Bone marrow (tissue), 2 donors: ENCODE data around the gene TEX48.

Experiments
- DNase-seq, 2 donors: peaks; one replicate each; lab custom pipeline; 2025; lab: John Stamatoyannopoulos, UW

TEX48 gene

GRCh38 chr9:114666851-114667250, 15.1 kb downstream of the TEX48 start:
- no peak for DNase-seq

GRCh38 chr9:114666401-114666800, 15.6 kb downstream of the TEX48 start:
- no peak for DNase-seq

- no peak for DNase-seq
These were observed 17.8 kb downstream of the TEX48 start for GRCh38 chr9:114664181-114664580.

DNA sequence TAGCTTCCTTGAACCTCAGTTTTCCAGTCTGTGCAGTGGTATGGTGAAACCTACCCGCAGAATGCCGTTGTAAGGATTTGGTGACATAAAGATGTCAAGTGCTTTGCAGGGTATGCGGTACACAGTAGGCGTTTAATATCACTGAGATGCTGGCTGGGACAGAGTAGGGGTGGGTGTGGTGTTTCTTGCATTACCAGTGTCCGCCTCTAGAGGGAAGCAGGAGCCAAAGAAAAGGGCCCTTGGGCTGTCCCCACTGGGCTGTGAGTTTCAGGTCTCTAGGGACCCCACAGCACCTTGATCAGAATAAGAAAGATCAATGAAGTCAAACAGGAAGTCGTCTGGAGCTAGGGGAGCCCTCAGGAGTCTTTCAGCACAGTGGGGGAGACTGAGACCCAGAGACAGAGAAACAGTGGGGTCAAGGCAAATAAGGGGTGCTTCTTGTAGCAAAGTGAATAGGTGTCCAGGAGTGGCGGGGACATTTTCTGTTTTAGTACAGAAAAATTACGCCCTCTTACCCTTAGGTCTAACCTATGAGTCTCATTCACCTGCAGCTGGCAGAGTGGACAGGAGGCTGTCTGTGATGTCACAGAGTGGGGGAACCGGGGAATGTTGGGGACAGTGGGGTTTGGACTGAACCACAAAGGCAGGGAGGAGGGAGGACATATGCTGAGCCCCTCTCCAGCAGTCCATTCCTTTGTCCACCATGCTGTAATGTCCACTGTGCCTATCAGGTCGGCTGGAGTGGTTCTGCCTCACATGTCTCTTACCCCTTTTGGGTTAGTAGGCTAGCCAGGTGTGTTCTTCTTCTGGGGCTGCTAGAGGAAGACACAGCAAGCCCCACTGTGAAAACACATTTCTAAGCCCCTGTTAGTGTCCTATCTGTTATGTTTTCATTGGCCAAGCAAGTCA, 19.7 kb downstream of the TEX48 start:
- DNase-seq = peak; percentile 11 to 20

- DNase-seq = no peak
These were observed 24.3 kb downstream of the TEX48 start, which contains the start of gene TEX53 for GRCh38 chr9:114657705-114658104. Gene TEX53 (minus strand): TSS chr9:114657805. CDS start chr9:114657774, 31 bp downstream.

DNA sequence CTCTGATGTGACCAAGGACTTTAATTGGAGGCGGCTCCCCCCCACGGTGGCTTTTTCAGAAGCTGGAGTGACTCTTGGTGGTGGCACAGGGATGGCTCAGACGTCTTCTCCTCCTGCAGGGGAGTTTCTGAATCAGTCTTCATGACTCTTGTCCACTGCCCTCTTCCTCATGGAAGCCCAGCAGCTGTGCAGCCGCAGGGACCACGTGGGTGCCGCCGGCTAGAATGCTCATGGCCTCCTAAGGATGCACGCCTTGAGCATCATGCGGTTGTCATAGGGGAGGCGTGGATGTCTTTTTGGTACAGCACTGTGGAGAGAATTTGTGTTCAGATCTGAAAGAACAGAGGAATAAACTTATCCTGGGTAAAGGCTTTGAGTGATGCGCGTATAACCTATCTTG, 25.7 kb downstream of the TEX48 start:
- DNase-seq = no peak

GRCh38 chr9:114655689-114656088, 26.3 kb downstream of the TEX48 start:
- no peak for DNase-seq

DNA sequence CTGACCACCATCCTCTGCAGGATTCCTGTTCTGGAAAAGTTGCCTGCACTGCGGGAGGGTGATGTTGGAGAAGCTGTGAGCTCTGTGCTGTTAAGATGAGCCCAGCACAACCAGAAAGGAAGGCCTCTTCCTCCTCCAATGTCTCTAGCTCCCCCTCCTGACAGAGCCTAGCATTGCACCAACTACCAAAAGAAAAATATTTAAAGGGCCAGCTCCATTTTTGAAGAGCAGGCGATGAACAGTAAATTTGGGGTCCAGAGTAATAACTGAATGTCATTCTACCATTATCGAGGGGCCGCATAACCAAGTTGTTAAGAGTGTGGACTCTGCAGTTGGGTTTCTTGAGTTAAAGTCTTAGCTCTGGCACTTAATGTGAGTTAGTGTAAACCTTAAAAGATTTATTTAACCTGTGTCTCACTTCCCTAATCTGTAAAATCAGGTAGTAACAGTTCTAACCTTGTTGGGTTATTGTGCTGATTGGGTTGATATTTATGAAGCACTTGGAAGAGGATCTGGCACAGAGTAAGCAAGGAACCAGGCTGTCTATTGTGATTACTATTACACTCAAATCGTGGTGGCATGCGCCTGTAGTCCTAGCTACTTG, 28.3 kb downstream of the TEX48 start:
- DNase-seq = peak; percentile 23 to 69

DNA sequence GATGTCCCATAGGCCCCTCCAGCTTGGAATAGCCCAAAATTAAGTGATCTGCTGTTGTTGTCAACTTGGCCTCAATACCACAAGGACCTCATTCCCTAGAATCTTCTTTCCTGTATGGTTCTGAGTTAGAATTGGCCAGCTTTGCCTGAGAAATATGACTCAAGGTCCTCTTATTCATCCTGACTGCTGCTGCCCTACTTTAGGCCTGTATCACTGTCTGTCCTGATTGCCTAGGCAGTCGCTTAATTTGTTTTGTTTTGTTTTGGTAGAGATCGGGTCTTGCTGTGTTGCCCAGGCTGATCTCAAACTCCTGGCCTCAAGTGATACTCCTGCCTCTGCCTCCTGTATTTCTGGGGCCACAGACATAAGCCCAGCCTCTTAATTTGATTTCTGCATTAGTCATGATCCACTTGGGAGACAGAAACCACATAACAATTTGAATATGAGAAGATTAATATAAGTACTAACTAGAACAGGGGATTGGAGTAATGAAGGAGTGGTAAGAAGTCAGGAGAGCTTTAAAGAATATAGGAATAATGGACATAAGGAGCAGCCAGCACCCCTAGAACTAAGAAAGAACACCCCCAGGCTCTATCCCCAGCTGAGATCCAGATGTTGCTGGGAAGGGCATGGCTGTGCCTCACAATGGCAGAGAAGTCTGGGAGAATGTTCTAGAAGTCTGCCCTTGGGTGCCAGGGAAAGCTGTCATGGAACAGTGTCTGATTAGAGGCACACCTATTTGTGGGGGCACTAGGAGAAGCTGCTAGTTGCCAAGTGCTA, 29.0 kb downstream of the TEX48 start:
- no peak for DNase-seq

GRCh38 chr9:114643896-114644295, 38.1 kb downstream of the TEX48 start:
- DNase-seq = no peak

- DNase-seq = no peak
These were observed 39.0 kb downstream of the TEX48 start for GRCh38 chr9:114643001-114643400.

DNA sequence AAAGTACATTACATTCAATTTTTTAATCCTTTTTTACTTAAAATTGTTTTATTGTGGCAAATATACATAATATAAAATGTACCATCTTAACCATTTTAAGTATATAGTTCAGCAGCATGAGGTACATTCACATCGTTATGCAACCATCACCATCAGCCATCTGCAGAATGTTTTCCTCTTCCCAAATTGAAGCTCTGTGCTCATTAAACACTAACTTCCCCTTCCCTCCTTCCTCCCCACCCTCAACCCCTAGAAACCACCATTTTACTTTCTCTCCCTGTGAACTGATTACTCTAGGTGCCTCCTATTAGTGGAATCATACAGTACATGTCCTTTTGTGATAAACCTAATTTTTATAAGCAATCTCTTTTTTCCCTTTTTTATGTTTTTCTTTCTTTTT, 40.0 kb downstream of the TEX48 start:
- DNase-seq = peak in 1 of 2 donors; percentile 38

DNA sequence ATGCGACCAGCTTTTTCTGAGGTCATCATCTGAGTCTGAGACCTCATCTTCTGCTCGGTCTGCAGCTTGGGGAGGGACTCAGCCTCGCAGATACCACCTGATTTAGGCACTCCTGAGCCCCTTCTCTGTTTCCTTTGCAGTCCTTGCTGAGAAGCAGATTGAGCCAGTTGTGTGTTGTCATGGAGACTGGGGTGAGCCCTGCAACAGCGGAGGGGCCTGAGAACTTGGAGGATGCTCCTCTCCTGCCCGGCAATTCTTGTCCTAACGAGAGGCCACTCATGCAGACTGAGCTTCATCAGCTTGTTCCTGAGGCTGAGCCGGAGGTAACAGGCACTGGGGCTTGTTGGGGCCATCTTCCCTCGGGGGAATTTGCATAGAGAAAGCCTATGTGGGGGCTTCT, 43.6 kb downstream of the TEX48 start:
- no peak for DNase-seq

- DNase-seq = no peak
These were observed 47.6 kb downstream of the TEX48 start for GRCh38 chr9:114634387-114634786.

- no peak for DNase-seq
These were observed 48.4 kb downstream of the TEX48 start for GRCh38 chr9:114633438-114634089.

- no peak for DNase-seq
These were observed 50.8 kb downstream of the TEX48 start for GRCh38 chr9:114631166-114631565.

DNA sequence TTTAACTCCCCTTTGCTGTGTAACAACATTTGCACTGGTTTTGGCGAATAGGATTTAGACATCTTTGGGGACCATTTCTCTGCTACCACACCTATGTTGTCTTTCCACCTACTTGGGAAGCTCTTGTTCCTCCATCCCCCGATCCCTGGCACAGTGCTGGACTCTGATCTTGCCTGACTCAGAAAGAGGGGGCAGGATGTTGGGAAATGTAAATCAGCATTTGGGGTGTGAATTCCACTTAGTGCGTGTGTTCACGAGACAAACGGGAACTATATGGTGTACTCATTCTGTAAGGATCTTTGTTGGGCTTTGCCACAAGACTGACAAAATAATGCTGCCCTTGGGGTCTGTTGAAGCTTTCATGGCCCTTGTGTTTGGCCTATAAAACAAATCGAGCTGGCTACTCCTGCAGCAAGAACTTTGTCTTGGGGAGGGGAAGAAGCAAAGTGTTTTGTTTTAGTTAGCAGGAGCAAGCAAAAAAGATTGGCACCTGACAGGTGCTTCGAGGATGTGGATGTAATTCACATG, 52.4 kb downstream of the TEX48 start:
- DNase-seq = no peak

- DNase-seq = no peak
These were observed 54.4 kb downstream of the TEX48 start for GRCh38 chr9:114627553-114627952.

DNA sequence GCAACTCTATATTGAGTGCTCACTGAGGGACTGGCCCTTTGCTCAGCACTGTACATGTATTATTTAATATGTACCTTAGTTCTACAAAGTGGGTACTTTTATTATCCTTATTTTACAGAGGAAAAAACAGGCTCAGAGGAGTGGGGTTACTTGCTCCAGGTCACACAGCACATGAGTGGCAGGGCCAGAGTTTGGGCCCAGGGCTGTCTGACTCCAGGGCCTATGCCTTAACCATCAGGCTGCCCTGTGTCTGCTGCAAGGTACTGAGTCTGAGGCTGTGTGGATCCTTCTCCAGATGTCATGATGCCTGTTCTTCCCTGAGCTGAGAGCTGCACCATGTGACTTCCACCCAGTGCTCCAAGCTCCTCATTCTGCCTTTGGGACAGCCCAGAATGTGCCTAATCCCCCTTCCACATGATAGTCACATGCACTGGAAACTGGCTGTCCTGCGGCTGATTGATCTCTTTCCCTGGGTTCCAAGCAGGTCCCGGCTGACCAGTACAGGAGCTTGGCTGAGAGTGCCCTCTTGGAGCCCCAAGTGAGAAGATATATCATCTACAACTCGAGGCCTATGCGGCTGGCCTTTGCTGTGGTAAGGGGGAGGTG, 55.5 kb downstream of the TEX48 start:
- DNase-seq = no peak

DNA sequence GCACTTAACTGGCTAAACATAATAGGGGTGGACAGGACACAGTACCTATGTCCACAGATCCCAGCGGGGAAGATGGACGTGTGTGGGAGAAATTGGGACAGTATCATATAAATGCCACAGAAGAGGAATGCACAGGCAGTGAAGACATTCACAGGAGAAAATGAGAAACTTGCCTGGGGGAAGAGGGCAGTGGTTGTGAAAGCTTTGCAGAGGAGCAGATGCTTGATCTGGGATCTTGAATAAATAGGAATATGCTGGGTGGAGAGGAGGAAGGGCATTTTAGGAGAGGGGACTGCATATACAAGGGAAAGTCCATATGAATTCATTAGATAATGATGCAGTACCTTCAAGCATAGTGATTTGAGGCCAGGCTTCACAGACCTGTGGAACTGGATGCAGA, 57.3 kb downstream of the TEX48 start:
- DNase-seq = no peak

- DNase-seq = no peak
These were observed 59.9 kb downstream of the TEX48 start for GRCh38 chr9:114621975-114622609.
